GM21619 (cell line): ENCODE data around the gene DGCR2.

Source experiments
- ATAC-seq: cut with Tn5 transposase; IDR thresholded peaks from one replicate; pipeline ENCODE4 v1.9.1; 2021; ENCODE audit not compliant: unreplicated experiment

The DGCR2 gene

GRCh38 chr22:19147195-19147780, 25.1 kb upstream of the DGCR2 start:
- no peak for ATAC-seq

DNA sequence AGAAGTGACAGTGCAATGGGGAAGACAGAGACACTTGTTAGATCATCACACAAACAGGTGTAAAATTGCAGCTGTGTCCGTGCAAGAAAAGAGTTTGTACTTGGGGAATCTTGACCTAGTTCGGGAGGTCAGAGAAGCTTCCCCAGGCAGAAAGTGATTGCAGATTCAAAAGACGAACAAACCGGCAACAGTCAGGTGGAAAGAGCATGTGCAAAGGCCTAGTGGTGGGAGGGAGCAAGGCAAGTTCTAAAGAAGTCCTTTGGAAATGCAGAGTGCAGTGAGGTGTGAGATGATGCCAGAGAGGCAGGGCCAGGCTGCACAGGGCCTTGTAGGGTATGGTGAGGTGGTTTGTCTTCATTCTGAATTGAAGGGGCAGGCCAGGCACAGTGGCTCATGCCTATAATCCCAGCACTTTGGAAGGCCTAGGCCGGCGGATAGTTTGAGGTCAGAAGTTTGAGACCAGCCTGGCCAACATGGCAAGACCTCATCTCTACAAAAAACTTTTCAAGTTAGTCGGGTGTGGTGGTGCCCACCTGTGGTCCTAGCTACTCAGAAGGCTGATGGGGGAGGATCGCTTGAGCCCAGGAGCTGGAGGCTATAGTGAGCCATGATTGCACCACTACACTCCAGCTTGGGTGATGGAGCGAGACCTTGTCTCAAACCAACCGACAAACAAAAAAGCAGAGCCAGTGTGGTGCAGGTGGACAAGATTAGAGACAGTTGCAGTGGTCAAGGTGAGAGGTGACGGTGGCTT, 24.2 kb upstream of the DGCR2 start:
- ATAC-seq = no peak

DNA sequence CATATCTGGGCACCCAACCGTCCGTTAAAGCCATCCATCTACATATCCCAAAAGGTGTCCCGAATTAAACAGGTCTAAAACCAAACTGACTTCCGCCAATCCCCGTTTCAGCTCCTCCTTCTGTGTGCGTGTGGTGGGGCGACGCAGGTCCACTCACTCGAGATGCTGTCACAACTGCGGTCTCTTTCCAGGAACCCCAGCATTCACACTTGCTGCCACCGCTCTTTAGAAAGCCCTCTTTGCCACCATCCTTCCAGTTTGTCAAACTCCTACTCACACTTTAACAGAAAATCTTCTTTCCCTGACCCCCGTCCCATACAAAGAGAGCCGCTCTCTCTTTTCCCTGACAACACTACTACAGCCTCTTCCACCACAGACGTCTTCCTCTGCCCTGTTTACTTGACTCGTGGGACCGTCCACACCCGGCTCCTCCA, 21.8 kb upstream of the DGCR2 start:
- no peak for ATAC-seq

GRCh38 chr22:19143212-19143611, 21.0 kb upstream of the DGCR2 start:
- ATAC-seq = no peak

- no peak for ATAC-seq
Measured at GRCh38 chr22:19142394-19142793, 20.2 kb upstream of the DGCR2 start.

- no peak for ATAC-seq
Measured at GRCh38 chr22:19139974-19140373, 17.8 kb upstream of the DGCR2 start.

DNA sequence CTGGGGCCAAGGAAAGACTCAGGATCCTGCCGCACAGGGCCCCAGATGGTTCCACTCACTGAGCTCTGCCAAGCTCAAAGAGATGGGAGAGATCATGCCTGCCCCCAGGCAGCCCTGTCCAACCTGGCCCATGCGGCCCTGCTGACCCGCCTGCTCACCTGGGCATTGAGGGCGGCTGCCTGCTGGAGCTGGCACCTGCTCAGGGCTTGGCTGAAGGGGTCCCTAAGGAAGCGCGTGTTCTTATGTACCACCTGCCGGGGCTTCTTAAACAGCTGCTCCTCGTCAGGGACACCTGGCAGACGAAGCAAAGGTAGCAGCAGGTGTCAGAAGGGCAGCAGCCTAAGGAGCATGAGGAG, 16.8 kb upstream of the DGCR2 start:
- no peak for ATAC-seq

- ATAC-seq = no peak
Measured at GRCh38 chr22:19138217-19139000, 16.2 kb upstream of the DGCR2 start.

- no peak for ATAC-seq
Measured at GRCh38 chr22:19137384-19138216, 15.4 kb upstream of the DGCR2 start.

- ATAC-seq = no peak
Measured at GRCh38 chr22:19136915-19137314, 14.7 kb upstream of the DGCR2 start.

- ATAC-seq = no peak
Measured at GRCh38 chr22:19134874-19135273, 12.7 kb upstream of the DGCR2 start.

DNA sequence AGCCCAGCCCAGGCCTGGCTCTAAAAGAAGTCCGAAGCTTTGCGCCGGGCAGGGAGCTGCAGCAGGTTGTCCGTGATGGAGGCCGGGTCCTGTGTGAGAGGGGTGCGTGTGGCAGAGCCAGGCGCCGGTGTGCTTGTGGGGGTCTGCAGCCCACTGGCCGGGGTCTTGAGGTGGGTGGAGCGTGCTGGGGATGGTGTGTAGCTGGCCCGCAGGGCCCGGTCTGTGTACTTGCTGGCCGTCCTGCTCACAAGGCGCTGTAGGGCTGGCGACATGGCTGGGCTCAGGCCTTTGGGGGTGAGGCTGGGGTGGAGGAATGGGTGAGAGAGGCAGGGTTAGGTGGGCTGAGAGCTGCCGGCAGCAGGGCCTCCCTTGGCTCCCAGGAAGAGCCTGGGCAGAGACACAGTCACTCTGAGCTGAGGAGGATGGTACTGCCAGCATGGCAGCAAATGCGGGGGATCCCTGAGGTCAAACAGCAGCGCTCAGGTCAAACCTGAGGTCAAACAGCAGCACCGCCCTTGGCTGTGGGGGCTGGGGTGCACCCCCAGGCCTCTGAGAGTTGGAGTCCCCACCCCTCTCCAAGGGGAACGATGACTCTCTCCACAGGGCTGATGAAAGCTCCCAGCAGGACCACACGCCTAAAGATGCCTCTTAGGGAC, 12.1 kb upstream of the DGCR2 start:
- no peak for ATAC-seq

DNA sequence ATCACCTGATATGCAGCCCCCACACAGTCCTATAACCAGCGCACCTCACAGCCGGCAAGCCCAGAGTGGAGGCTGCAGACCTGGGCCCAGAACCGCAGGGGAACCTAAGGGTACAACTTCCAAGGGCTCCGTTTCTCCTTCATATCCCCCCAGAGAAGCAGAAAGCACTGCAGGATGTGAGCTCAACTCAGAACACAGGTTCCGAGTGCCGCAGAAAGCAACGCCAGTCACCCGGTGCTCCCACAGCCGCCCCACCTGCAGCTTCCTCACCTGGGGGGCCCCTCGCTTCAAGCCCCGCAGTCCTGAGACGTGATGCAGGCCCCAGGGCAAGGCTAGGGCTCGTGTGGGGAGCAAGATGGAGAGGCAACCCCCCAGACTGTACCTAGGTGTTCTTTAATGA, 11.3 kb upstream of the DGCR2 start:
- ATAC-seq = no peak

- no peak for ATAC-seq
Measured at GRCh38 chr22:19132693-19133400, 10.6 kb upstream of the DGCR2 start.

GRCh38 chr22:19132153-19132552, 9.9 kb upstream of the DGCR2 start:
- ATAC-seq = no peak

DNA sequence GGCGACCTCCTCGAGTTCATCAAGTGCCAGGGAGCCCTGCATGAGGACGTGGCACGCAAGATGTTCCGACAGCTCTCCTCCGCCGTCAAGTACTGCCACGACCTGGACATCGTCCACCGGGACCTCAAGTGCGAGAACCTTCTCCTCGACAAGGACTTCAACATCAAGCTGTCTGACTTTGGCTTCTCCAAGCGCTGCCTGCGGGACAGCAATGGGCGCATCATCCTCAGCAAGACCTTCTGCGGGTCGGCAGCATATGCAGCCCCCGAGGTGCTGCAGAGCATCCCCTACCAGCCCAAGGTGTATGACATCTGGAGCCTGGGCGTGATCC, 9.4 kb upstream of the DGCR2 start:
- no peak for ATAC-seq

- no peak for ATAC-seq
Measured at GRCh38 chr22:19130959-19131684, 8.9 kb upstream of the DGCR2 start, which contains the start of gene TSSK2. TSSK2 (plus strand) TSS chr22:19131308; CDS start chr22:19131400, 92 bp downstream.

GRCh38 chr22:19129871-19130270, 7.7 kb upstream of the DGCR2 start:
- ATAC-seq = no peak

GRCh38 chr22:19128946-19129727, 6.9 kb upstream of the DGCR2 start:
- ATAC-seq = no peak
